GM18907 (cell line): ENCODE data around the gene KCNJ6.
A peak's percentile ranks its signal among the peaks of the same experiment; 100 is the strongest.
"Not testable (repeated sequence)": the region's sequence is repeated elsewhere in the genome, so short reads cannot be mapped to it uniquely, and the experiment has no call there.

ENCODE experiments used
- ATAC-seq: cut with Tn5 transposase; IDR thresholded peaks from one replicate; pipeline ENCODE4 v1.9.1; 2021; ENCODE audit warnings: mild to moderate bottlenecking, moderate library complexity; ENCODE audit not compliant: unreplicated experiment

KCNJ6 gene

GRCh38 chr21:37658121-37658816, 258.0 kb downstream of the KCNJ6 start:
- no peak for ATAC-seq

- no peak for ATAC-seq
These were observed 259.4 kb downstream of the KCNJ6 start for GRCh38 chr21:37656899-37657298.

GRCh38 chr21:37655611-37656300, 260.5 kb downstream of the KCNJ6 start:
- ATAC-seq = no peak

- no peak for ATAC-seq
These were observed 261.7 kb downstream of the KCNJ6 start for GRCh38 chr21:37654596-37654995.

GRCh38 chr21:37653201-37653600, 263.1 kb downstream of the KCNJ6 start:
- no peak for ATAC-seq

- no peak for ATAC-seq
These were observed 268.5 kb downstream of the KCNJ6 start for GRCh38 chr21:37647781-37648180.

GRCh38 chr21:37646761-37647160, 269.5 kb downstream of the KCNJ6 start:
- not testable (repeated sequence) for ATAC-seq

GRCh38 chr21:37645848-37646247, 270.4 kb downstream of the KCNJ6 start:
- no peak for ATAC-seq

- ATAC-seq = no peak
These were observed 271.6 kb downstream of the KCNJ6 start for GRCh38 chr21:37644636-37645035.

GRCh38 chr21:37643862-37644261, 272.4 kb downstream of the KCNJ6 start:
- not testable (repeated sequence) for ATAC-seq

GRCh38 chr21:37642493-37642892, 273.8 kb downstream of the KCNJ6 start:
- ATAC-seq = no peak

- ATAC-seq = no peak
These were observed 276.5 kb downstream of the KCNJ6 start for GRCh38 chr21:37639756-37640155.

- ATAC-seq = no peak
These were observed 280.0 kb downstream of the KCNJ6 start for GRCh38 chr21:37636152-37636860.

- ATAC-seq = peak; percentile 51
These were observed 284.7 kb downstream of the KCNJ6 start for GRCh38 chr21:37631319-37632117.

GRCh38 chr21:37630872-37631271, 285.4 kb downstream of the KCNJ6 start:
- ATAC-seq = no peak

GRCh38 chr21:37628362-37628761, 287.9 kb downstream of the KCNJ6 start:
- ATAC-seq = no peak

GRCh38 chr21:37627561-37627960, 288.7 kb downstream of the KCNJ6 start:
- ATAC-seq = no peak

- no peak for ATAC-seq
These were observed 289.2 kb downstream of the KCNJ6 start for GRCh38 chr21:37627074-37627473.

GRCh38 chr21:37626320-37626719, 289.9 kb downstream of the KCNJ6 start:
- no peak for ATAC-seq

- no peak for ATAC-seq
These were observed 292.6 kb downstream of the KCNJ6 start for GRCh38 chr21:37623689-37624088.

- no peak for ATAC-seq
These were observed 293.1 kb downstream of the KCNJ6 start for GRCh38 chr21:37623183-37623582.
